OCI-LY1 (cell line): ENCODE data around the gene RCN1.

Experiments used
- EZH2 ChIP-seq: fragments of 200-600 bp; sonication (generic), shearing (Covaris generic); IDR thresholded peaks from 2 replicates; pipeline ENCODE4 v1.8.0; 2017; ENCODE audit warnings: borderline replicate concordance, mixed run types, mild to moderate bottlenecking, antibody characterized with exemption, low read length, moderate library complexity, mixed read lengths
- TF ChIP-seq, protein P1 (sequence below): fragments of 200-600 bp; sonication (generic), shearing (Covaris generic); IDR thresholded peaks from 2 replicates; pipeline ENCODE4 v1.5.1; 2017; ENCODE audit warnings: mild to moderate bottlenecking, antibody characterized with exemption, low read length, moderate library complexity, mixed read lengths

DNA sequence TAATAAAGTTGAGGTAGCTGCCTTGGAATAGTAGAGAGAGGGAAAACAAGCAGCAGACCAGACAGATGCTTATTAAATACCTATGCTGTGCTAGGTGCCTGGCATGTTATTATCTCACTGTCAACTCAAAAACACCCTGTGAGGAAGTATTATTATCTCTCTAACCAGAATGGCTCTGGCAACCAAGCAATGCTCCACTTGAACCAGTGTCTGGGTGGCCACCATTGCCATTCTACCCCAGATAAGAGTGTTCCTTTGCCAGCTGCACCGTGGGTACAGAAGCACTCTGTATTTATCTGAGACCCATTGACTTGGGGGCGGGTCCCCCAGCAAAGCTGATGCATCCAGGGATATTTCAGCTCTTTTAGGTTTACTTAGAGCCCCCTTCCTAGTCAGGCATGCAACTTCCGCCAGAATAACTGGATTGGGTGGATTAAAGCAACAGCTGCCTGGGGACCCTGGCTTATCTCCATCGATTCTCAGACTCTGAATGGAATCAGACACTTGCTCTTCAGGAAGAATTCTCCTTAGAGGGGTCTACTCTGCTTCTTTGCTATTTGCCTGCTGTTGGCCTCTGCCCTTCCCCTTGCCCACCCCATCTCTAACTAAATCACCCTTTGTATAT lies 49.1 kb downstream of the RCN1 start:
- TF ChIP-seq, protein P1, sequence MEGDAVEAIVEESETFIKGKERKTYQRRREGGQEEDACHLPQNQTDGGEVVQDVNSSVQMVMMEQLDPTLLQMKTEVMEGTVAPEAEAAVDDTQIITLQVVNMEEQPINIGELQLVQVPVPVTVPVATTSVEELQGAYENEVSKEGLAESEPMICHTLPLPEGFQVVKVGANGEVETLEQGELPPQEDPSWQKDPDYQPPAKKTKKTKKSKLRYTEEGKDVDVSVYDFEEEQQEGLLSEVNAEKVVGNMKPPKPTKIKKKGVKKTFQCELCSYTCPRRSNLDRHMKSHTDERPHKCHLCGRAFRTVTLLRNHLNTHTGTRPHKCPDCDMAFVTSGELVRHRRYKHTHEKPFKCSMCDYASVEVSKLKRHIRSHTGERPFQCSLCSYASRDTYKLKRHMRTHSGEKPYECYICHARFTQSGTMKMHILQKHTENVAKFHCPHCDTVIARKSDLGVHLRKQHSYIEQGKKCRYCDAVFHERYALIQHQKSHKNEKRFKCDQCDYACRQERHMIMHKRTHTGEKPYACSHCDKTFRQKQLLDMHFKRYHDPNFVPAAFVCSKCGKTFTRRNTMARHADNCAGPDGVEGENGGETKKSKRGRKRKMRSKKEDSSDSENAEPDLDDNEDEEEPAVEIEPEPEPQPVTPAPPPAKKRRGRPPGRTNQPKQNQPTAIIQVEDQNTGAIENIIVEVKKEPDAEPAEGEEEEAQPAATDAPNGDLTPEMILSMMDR = no peak
- no peak for TF ChIP-seq EZH2
